Aorta (tissue), 5 donors: Measurements from ENCODE around the gene DPYSL4. TPM values are rescaled to one million over a fixed set of nuclear protein-coding genes. Genes with fewer than 3 reads are reported as not detected.

ENCODE experiments used
- ATAC-seq: fragments of 200-7000 bp; cut with Tn5 transposase; one replicate; pipeline ENCODE4 v1.9.1; 2022; ENCODE audit warnings: moderate library complexity; ENCODE audit not compliant: low FRiP score
- DNase-seq, 2 donors: peaks; one replicate each; pipeline ENCODE4 v3.0.0-alpha.2; 2020
- H3K27ac ChIP-seq, 2 donors: one replicate each; pipeline ENCODE4 v1.5.1; 2013; ENCODE audit warnings: low read length in 2 of 2, mild to moderate bottlenecking in 2 of 2, moderate library complexity in 2 of 2, control low read depth in 1 of 2, inconsistent platforms in 1 of 2, low read depth in 1 of 2
- H3K27me3 ChIP-seq, 2 donors: one replicate each; pipeline ENCODE4 v1.6.1; 2013; ENCODE audit warnings: control low read depth in 1 of 2, low read length in 1 of 2, mild to moderate bottlenecking in 1 of 2, moderate library complexity in 1 of 2; ENCODE audit not compliant: insufficient read depth in 2 of 2, control insufficient read depth in 1 of 2
- H3K36me3 ChIP-seq, 2 donors: one replicate each; pipeline ENCODE4 v1.6.1; 2013; ENCODE audit warnings: control low read depth in 1 of 2, low read length in 1 of 2, mild to moderate bottlenecking in 1 of 2; ENCODE audit not compliant: insufficient read depth in 2 of 2, control insufficient read depth in 1 of 2
- H3K4me1 ChIP-seq, 2 donors: one replicate each; pipeline ENCODE4 v1.6.1; 2013; ENCODE audit warnings: low read length in 2 of 2, control low read depth in 1 of 2, mild to moderate bottlenecking in 1 of 2, moderate library complexity in 1 of 2; ENCODE audit not compliant: insufficient read depth in 2 of 2, control insufficient read depth in 1 of 2
- H3K4me3 ChIP-seq, 2 donors: one replicate each; pipeline ENCODE4 v1.5.1; 2013; ENCODE audit warnings: low read length in 2 of 2, control low read depth in 1 of 2, mild to moderate bottlenecking in 1 of 2
- H3K9me3 ChIP-seq: one replicate; pipeline ENCODE4 v1.6.1; 2013; ENCODE audit warnings: mild to moderate bottlenecking, low read length; ENCODE audit not compliant: control insufficient read depth
- WGBS, 2 donors: extraction: QIAGEN DNeasy Blood & Tissue Kit; methylation state at CpG; one replicate each; pipeline ENCODE4 v1.1.7; 2013; 5-methylcytosine and 5-hydroxymethylcytosine counted together
- intact Hi-C, 2 donors: fragments of 100-400 bp; cut with DNase I; formaldehyde crosslinking; loops; one replicate each; pipeline versions ENCODE4 v1.14.2 to v1.15.0; 2022
- polyA plus RNA-seq, 2 donors: library from polyadenylated mRNA; stranded (reverse); fragments of 200-250 nt; gene quantifications; one replicate each; pipeline ENCODE4 v1.2.3, GENCODE V29; 2013
- total RNA-seq, 2 donors: library from RNA; stranded (reverse); fragmentation: NEBNext Ultra II Directional; extraction: Animal tissue kit (Norgen Biotek cat#: 25700); gene quantifications; one replicate each; pipeline ENCODE4 v1.2.1, GENCODE V29; 2021
- donor health status: healthy with polysubstance abuse.
- donor health status: Bipolar disorder and iron deficiency.
- donor health status: DM: no; HTN: no; CAD: no.
- donor health status: DM: no; HTN: no; CAD: no.
- donor health status: DM: yes; HTN: yes; CAD: no.

Gene DPYSL4
- total and polyA plus RNA-seq, 4 donors = 0.84 to 1.4 (median 0.95) TPM; not detected in 1

- no peaks in the 10 kb centered on the region for H3K4me1 ChIP-seq
- DNase-seq (peak; percentile 17 to 64), ATAC-seq (no peak)
- WGBS, 2 donors = 74 to 80% methylated on average over 13 of the region's 13 CpGs
- no peak overlapping the region for H3K27ac ChIP-seq
- intact Hi-C loops = loop anchor here in 1 of 2 donors (10.0 kb wide), 1 partner anchor 258 kb away; no protein-coding TSS in a partner anchor
- H3K9me3 ChIP-seq = no peaks in the 10 kb centered on the region
- no peak overlapping the region for H3K4me3 ChIP-seq
- no peaks in the 10 kb centered on the region for H3K27me3 ChIP-seq
- no peaks in the 10 kb centered on the region for H3K36me3 ChIP-seq
These were observed 33.7 kb upstream of the DPYSL4 start for GRCh38 chr10:132152896-132153580.

- Histone ChIP-seq H3K36me3 (no peaks in the 10 kb centered on the region), H3K4me1 (no peaks in the 10 kb centered on the region), H3K27ac (no peak overlapping the region), H3K4me3 (no peak overlapping the region), H3K9me3 (no peaks in the 10 kb centered on the region), H3K27me3 (no peaks in the 10 kb centered on the region)
- DNase-seq = peak in 1 of 2 donors; percentile 64
- WGBS, 2 donors = 89% methylated on average over 19 of the region's 19 CpGs
- intact Hi-C loops = loop anchor here in 1 of 2 donors (10.0 kb wide), 1 partner anchor 259 kb away; no protein-coding TSS in a partner anchor
- ATAC-seq = no peak
These were observed 33.0 kb upstream of the DPYSL4 start for GRCh38 chr10:132153616-132154217.

- no peak for ATAC-seq
- no peaks in the 10 kb centered on the region for H3K27me3 ChIP-seq
- H3K4me1 ChIP-seq = no peaks in the 10 kb centered on the region
- no peaks in the 10 kb centered on the region for H3K36me3 ChIP-seq
- intact Hi-C loops = loop anchor here in 1 of 2 donors (10.0 kb wide), 1 partner anchor 260 kb away; no protein-coding TSS in a partner anchor
- DNase-seq = peak in 1 of 2 donors; percentile 44
- H3K27ac ChIP-seq = no peak overlapping the region
- no peak overlapping the region for H3K4me3 ChIP-seq
- WGBS, 2 donors = 74 to 78% methylated on average over 7 of the region's 7 CpGs
- no peaks in the 10 kb centered on the region for H3K9me3 ChIP-seq
These were observed 32.3 kb upstream of the DPYSL4 start for GRCh38 chr10:132154440-132154839.

GRCh38 chr10:132154931-132155330 is 31.8 kb upstream of the DPYSL4 start:
- DNase-seq (no peak), ATAC-seq (no peak)
- no peak overlapping the region for H3K4me3 ChIP-seq
- H3K27ac ChIP-seq = no peak overlapping the region
- H3K4me1 ChIP-seq = no peaks in the 10 kb centered on the region
- H3K27me3 ChIP-seq = no peaks in the 10 kb centered on the region
- intact Hi-C loops = loop anchor here in 1 of 2 donors (10.0 kb wide), 1 partner anchor 260 kb away; no protein-coding TSS in a partner anchor
- H3K36me3 ChIP-seq = no peaks in the 10 kb centered on the region
- H3K9me3 ChIP-seq = no peaks in the 10 kb centered on the region
- WGBS, 2 donors = 97 to 100% methylated on average over 1 of the region's 1 CpG

GRCh38 chr10:132155723-132156381 is 30.9 kb upstream of the DPYSL4 start:
- ATAC-seq (peak; percentile 55), DNase-seq (peak in 1 of 2 donors; percentile 68)
- Histone ChIP-seq H3K27ac (no peak overlapping the region), H3K4me3 (no peak overlapping the region), H3K9me3 (no peaks in the 10 kb centered on the region), H3K36me3 (no peaks in the 10 kb centered on the region), H3K27me3 (no peaks in the 10 kb centered on the region), H3K4me1 (no peaks in the 10 kb centered on the region)
- intact Hi-C loops = loop anchor here in 1 of 2 donors (10.0 kb wide), 1 partner anchor 261 kb away; no protein-coding TSS in a partner anchor
- WGBS, 2 donors = 80 to 82% methylated on average over 15 of the region's 15 CpGs

GRCh38 chr10:132156382-132156781 is 30.4 kb upstream of the DPYSL4 start:
- H3K27me3 ChIP-seq = no peaks in the 10 kb centered on the region
- no peaks in the 10 kb centered on the region for H3K9me3 ChIP-seq
- ATAC-seq (no peak), DNase-seq (peak in 1 of 2 donors; percentile 69)
- no peak overlapping the region for H3K27ac ChIP-seq
- no peaks in the 10 kb centered on the region for H3K4me1 ChIP-seq
- 72 to 81% methylated on average over 7 of the region's 7 CpGs for WGBS, 2 donors
- no peak overlapping the region for H3K4me3 ChIP-seq
- H3K36me3 ChIP-seq = no peaks in the 10 kb centered on the region
- intact Hi-C loops = loop anchor here in 1 of 2 donors (10.0 kb wide), 1 partner anchor 262 kb away; no protein-coding TSS in a partner anchor

- no peak overlapping the region for H3K4me3 ChIP-seq
- WGBS, 2 donors = 85 to 88% methylated on average over 8 of the region's 8 CpGs
- no peak overlapping the region for H3K27ac ChIP-seq
- H3K4me1 ChIP-seq = no peaks in the 10 kb centered on the region
- no peaks in the 10 kb centered on the region for H3K36me3 ChIP-seq
- peak in 1 of 2 donors; percentile 46 for DNase-seq
- intact Hi-C loops = loop anchor here in 1 of 2 donors (10.0 kb wide), 1 partner anchor 262 kb away; no protein-coding TSS in a partner anchor
- no peaks in the 10 kb centered on the region for H3K27me3 ChIP-seq
- ATAC-seq = no peak
- no peaks in the 10 kb centered on the region for H3K9me3 ChIP-seq
These were observed 29.6 kb upstream of the DPYSL4 start for GRCh38 chr10:132157101-132157500.

GRCh38 chr10:132158122-132158741 is 28.5 kb upstream of the DPYSL4 start:
- intact Hi-C loops = loop anchor here in 1 of 2 donors (10.0 kb wide), 1 partner anchor 263 kb away; no protein-coding TSS in a partner anchor
- WGBS, 2 donors = 48 to 63% methylated on average over 2 of the region's 2 CpGs
- ATAC-seq = no peak

More at GRCh38 chr10:132158122-132158741, 28.5 kb upstream of the DPYSL4 start:
- Histone ChIP-seq H3K27ac (no peak overlapping the region), H3K4me1 (no peaks in the 10 kb centered on the region), H3K4me3 (no peak overlapping the region), H3K36me3 (no peaks in the 10 kb centered on the region), H3K9me3 (no peaks in the 10 kb centered on the region), H3K27me3 (no peaks in the 10 kb centered on the region)
- peak in 1 of 2 donors; percentile 24 for DNase-seq
